SIG-M5 (cell line): Measurements from ENCODE around the gene ATP8B4.

Experiments used
- DNase-seq: peaks from one replicate; lab custom pipeline; 2025; lab: John Stamatoyannopoulos, UW

ATP8B4 gene

GRCh38 chr15:49855917-49856637 lies 263.0 kb downstream of the ATP8B4 start:
- peak; percentile 1 for DNase-seq

DNA sequence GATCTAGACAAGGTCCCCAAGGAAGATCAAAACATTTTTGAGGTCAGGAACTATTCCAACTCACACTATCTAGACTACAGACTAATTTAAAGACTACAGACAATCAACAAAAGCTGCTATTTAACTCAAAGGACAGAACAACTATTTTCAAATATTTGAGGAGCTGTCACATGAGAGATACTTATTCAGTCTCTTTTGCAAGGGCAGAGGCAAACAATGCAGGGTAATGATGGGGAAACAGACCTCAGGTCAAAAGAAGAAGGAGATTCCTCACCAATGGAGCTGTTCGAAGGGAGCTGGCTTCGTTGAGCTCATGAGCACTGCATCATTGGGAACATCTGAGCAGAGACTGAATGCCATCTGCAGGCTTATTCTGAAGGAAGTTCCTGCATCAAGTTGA lies 266.3 kb downstream of the ATP8B4 start:
- no peak for DNase-seq

DNA sequence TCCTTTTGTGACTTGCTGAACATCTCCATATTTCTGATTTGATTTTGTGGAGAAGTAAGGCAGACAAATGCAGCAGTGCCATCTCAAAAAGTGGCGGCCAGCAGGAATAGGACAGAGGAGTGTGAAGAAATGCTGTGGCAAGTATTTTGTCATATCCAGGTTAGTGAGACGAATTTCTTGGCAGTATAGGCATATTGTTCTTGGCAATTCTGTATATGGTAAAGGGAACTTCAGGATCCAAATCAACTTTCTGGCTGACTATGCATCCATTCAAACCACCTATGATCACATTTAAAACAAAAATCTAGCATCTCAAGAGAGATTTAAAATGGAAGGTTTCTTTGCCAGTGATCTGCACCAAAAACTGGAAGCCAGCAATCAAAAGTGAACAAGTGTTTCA lies 270.2 kb downstream of the ATP8B4 start:
- DNase-seq, result no peak

GRCh38 chr15:49848282-49848724 lies 270.7 kb downstream of the ATP8B4 start:
- DNase-seq, result no peak

GRCh38 chr15:49847423-49848281 lies 271.4 kb downstream of the ATP8B4 start:
- no peak for DNase-seq

GRCh38 chr15:49844390-49844789 lies 274.6 kb downstream of the ATP8B4 start:
- no peak for DNase-seq

DNA sequence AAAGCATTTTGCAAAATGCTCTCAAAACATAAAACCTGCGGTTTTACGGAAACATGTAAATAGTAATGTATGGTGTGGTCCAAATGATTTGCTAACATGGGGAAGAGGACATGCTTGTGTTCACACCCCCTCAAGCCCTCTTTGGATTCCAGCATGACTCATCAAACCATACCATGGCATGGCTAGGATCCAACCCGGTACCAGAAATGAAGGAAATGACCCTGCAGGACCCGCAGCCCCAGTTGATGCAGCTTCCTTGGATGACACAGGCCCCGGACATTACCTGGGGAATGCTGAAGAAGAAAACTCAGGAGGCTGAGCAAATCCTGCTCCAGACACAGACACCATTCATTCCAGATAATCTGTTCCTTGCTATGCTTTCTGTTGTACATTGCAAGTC lies 275.3 kb downstream of the ATP8B4 start:
- DNase-seq, result no peak

GRCh38 chr15:49842031-49842730 lies 276.9 kb downstream of the ATP8B4 start:
- DNase-seq, result no peak

DNA sequence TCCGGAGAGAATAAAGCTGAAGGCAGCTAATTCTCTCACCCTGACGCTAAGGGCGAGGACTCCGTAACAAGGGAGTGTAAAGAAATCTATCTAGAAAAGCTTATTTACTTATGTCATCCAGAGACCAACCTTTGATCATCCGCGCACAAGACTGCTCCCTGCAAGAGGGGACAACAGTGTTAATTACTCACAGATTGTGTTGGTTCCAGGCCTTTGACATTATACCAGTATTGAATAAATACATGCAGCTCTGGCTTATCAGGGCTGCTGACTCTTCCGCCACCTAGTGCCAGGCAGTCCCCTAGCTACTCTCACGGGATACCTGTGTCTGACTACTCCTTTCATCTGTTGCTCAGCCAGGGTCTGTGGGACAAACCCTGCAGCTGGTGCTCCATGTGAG lies 286.5 kb downstream of the ATP8B4 start:
- DNase-seq, result no peak

GRCh38 chr15:49831206-49831965 lies 287.6 kb downstream of the ATP8B4 start:
- DNase-seq, result no peak

DNA sequence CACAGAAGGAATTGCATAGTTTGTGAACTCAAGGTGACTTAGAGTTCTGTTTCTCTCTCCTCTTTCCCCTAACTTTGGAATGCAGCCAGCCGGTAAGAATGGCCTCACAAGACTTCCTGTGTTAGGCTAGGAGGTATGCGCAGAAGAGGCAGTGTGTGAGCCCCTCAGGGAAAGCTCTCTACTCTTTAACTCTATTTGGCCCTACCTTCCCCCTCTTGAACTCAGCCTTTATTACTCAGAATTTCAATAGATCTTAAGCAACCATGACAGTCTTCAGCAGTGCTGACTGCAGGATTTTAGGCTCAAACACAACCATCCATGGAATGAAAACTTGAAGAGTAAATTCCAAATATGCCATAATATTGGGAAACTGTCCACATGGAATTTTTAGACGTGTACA lies 288.6 kb downstream of the ATP8B4 start:
- DNase-seq, result no peak

DNA sequence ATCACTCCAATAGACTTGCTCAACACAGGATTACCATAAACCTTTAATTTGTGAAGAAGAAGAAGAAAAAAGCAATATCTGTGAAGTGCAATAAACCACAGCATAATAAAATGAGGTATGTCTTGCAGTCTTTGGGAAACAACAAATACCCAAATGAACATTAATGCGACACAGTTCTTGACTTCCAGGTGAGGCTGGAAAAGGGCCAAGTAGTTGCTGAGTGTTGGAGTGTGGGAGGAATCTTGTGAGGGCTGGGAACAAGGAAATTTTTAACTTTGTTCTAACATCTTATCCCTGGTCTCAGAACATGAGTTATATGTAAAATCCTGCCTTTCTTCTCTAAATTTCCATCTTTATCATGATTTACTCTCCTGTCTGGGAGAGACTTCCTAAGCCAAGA lies 291.7 kb downstream of the ATP8B4 start:
- DNase-seq, result no peak

GRCh38 chr15:49826640-49827234 lies 292.3 kb downstream of the ATP8B4 start:
- DNase-seq, result no peak

DNA sequence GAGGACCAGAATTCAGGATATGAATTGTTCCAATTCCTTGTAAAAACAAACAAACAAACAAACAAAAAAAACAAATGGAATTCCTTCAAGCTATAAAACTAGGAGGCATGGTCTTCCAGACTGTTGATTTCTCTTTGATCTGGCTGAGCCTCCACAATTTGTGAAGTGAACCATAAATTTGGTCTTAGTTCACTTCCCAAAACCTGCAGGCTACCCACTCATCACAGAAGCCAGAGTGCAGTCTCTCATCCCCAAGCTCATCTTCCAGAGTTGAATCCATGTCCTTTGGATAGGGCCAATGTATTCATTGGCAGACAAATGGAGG lies 294.3 kb downstream of the ATP8B4 start:
- DNase-seq, result no peak

DNA sequence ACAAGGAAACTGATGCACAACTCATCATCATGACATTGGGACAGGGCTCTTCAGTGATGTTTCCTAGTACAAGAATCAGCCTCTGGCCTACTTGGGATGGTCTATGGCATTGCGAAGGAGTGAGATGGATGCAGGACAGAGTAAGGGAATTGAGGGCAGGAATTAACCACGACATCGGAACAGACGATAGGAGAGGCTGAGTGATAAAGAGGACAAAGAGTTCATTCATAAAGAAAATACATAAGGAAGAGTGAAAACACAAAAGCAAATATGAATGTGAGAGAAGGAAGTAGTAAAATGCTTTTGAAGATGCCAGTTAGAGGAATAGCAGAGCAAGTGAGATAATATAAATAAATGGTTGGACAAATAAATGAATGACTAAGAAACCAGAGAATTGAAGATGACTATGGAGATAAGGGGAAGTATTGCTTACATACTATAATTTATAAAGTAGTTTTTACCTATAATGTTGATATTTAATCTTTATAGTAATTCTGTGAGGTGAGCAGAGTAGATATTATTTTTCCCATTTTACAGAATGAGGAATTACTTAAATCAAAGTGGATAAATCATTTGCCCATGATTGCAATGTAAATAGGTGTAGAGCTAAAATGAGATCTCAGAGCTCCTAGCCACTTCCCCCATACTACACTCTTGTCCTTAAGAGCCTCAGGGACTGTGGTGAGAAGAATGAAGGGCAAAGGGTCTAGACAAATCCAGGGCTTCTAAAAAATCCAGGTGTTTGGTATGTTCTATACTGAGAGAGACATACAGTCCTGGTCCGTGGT lies 294.9 kb downstream of the ATP8B4 start:
- no peak for DNase-seq

GRCh38 chr15:49817100-49817499 lies 301.9 kb downstream of the ATP8B4 start:
- no peak for DNase-seq

GRCh38 chr15:49815950-49816349 lies 303.1 kb downstream of the ATP8B4 start:
- no peak for DNase-seq

GRCh38 chr15:49815526-49815925 lies 303.5 kb downstream of the ATP8B4 start:
- DNase-seq, result no peak

GRCh38 chr15:49814709-49815108 lies 304.3 kb downstream of the ATP8B4 start:
- no peak for DNase-seq

GRCh38 chr15:49813625-49814024 lies 305.4 kb downstream of the ATP8B4 start:
- no peak for DNase-seq

DNA sequence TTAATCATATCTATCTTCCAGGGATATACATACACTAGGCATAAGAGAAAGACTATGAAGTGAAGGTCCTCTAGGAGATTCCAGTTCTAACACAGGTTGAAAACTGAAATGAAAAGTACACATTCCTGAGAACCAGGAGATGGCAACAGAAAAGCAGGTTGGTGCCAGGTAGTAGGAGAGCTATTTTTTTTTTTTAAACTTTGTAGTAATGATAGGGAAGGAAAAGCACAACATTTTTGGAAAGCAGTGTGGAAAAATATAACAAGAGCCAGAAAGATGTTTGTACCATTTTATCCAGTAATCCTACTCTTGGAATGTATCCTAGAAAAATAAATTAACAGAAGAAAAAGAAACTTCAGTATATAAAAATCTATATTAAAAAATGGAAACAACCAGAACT lies 308.3 kb downstream of the ATP8B4 start:
- DNase-seq, result no peak
